GM19328 (cell line): ENCODE measurements around the gene CFAP210.

Experiments
- ATAC-seq: cut with Tn5 transposase; IDR thresholded peaks from one replicate; pipeline ENCODE4 v1.9.1; 2021; ENCODE audit warnings: mild to moderate bottlenecking, moderate library complexity; ENCODE audit not compliant: unreplicated experiment

The CFAP210 gene, protein sequence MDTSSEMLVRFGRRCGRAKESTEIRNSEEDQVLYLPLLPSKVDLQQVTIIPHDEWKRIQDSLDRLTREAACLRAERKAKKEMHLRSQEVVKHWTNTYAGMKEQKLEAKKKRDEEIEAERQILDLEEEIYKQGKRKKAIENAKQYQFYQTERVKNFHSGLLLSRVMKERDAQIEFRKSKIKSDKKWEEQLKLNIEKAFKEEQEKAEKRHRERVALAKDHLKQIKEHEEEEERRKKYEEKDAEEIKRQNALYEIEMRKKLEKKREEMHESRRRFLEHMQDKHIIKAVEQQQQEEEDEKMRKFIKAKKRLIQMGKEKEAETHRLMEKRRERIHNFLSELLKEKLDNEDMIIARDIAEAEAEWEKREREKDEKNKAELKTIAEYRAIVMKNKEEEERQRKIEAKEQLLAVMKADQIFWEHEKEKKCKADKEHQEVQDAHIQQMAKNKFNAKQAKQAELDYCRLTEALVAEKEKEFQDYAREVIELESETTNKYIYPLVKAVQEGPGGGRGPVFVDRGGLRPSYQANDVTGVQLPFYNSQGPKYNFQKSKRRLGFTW

DNA sequence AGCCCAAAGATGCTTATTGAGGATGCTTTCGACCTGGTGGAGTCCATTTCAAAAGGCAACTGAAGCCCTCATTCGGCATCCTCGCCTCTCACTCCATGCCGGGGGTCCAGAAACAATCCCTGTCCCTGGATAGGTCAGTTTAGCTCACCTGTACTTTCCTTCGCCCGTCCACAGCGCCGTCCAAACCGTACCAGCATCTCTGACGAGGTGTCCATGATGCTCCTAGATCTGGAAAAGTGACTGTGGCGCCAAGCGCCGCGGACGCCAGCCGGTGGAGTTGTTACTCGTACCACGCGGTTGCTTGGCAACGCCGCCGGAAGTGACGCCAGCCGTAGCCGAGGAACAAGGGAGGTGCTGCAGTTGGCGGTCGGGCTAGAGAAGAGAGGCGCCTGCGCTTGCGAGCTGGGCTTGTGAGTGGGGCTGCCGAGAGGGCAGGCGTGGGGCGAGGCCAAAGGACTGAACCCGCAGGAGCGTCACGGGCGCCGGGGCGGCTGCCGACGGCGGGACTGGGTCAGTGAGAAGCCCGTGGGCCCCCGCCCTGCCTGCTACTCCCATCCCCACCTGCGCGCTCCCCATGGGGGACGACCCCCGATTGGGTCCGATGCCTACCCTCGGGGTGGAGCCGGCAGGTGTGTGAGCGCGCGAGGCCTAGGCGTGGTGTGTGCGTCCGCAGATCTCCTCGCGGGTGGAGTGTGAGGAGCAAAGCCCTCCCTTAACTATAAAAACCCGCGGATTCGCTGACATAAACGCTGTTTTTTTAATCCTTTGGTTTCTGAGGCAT, at the start of gene CFAP210, which contains the start of gene PHOSPHO2:
Gene CFAP210, minus strand, starts transcription at position 293 of the 781 bp plus-strand sequence. Its CDS starts 78 bp downstream, at position 215.
Gene PHOSPHO2, plus strand, starts transcription at position 357 of the 781 bp plus-strand sequence. CDS start 6,503 bp downstream, outside the sequence.
- ATAC-seq, result peak; percentile 100

DNA sequence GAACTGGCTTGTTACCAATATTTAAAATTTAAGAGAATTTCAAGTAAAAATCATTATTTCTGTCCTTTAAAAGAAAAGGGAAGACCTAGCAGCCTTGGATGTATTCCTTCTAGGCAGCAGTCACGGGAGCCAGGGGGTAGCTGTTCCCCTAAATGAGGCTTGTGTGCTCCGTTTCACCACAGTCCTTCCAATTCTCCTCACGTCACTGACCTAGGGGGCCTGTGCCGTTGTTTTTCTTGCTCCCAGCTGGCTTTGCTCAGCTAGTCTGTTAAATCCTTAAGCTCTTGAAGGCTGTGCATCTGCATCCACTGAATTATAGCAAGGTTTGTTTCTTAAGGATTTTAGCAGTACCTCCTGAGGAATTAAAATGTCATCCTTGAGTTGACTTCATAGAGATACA, 49.3 kb upstream of the CFAP210 start:
- ATAC-seq, result no peak

DNA sequence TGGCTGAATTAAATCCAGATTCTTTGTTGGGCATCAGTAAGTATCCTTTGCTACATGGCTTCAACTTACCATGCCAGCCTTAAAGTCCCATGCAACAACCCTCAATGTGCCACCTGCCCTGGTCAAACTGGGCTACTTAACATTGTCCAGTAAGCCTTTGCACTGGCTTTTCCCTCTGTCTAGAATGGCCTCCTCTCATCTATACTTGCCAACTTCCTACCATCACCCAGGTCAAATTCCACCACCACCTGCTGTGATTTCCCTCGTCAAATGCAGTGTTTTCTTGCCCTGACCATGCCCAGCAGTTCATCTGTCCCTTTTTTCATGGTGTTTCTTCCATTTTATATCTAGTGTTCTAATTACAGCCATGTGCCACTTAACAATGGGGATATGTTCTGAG, 45.1 kb upstream of the CFAP210 start:
- no peak for ATAC-seq

DNA sequence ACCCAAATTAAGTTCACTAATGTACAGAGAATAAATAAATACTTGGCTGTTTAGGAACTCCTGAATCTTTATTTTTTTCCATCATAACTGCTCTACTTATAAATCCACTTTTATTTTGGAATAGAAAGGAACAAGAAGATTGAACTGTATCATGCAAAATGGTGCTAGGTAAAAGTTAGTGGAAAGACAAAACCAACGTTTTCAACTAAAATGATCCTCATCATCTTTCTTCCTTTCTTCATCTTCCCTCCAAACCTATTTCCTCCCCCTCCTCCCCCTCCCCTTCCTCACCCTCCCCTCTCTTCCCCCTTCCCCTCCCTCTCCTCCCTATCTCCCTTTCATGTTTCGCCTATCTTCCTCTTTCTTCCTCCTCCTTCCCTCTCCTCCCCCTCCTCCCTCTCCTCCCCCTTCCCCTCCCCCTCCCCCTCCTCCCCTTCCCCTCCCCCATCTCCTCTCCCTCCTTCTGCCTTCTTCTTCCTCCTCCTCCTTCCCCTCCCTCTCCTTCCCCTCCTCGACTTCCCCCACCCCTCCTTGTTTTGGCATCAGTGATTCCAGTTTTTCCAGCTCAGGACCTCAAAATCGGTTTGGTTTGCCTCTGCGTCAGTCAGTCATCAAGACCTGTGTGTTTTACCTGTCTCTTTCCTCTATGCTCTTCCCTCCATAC, 44.5 kb upstream of the CFAP210 start:
- ATAC-seq, result no peak

DNA sequence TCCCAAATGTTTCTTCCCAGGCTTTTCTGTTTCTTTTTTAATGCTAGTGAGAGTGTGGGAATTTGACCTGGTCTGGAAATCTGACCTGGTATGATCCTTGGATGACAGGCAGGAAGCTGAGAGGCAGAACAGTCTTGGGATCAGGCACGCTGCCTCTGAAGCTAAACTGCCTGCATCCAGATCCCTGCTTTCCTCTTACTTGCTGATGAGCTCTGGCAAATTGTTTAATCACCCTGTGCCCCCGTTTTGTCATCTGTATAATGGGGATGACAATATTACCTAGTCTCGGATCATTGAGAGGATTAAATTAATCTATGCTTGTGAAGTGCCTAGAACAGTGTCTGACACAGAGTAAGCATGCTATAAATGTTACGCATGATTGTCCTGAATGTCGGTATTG, 42.7 kb upstream of the CFAP210 start:
- ATAC-seq, result no peak

DNA sequence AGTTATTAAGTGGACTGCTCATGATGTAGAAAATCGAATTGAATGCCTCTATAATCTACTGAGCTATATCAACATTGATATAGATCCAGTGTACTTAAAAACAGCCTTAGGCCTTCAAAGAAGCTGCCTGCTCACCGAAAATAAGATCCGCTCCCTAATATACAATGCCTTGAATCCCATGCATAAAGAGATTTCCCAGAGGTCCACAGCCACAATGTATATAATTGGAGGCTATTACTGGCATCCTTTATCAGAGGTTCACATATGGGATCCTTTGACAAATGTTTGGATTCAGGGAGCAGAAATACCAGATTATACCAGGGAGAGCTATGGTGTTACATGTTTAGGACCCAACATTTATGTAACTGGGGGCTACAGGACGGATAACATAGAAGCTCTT, 41.4 kb upstream of the CFAP210 start:
- ATAC-seq, result no peak

DNA sequence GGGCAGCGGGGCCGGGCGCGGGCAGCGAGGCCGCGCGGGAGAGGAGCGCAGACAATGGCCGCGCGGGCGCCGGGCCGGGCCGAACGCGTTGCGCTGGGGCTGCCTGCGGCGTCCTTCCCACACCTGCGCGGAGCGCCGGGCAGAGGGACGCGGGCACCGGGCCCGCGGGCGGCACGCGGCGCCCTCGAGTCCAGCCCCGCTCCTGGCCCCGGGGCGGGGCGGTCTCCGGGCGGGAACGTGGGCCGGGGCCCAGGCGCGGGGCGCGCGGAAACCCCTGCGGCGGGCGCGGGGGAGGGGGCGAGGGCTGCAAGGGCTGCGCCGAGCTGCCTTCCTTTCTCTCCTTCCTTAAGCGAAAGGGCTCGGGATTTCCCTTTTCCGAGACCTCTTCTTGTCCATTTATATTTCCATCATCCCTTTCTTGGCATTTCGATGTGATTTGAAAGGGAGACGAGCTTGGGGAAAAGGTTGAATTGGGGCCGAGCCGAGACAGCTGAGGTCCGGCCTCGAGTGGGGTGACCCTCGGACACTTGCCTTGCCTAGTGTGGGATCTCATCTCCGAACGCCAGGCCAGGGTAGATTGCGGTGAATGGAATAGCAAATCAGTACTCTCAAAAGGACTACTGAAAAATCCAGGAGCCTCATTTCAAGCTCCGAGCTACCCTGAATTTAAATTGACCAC, 40.1 kb upstream of the CFAP210 start:
- peak; percentile 33 for ATAC-seq

DNA sequence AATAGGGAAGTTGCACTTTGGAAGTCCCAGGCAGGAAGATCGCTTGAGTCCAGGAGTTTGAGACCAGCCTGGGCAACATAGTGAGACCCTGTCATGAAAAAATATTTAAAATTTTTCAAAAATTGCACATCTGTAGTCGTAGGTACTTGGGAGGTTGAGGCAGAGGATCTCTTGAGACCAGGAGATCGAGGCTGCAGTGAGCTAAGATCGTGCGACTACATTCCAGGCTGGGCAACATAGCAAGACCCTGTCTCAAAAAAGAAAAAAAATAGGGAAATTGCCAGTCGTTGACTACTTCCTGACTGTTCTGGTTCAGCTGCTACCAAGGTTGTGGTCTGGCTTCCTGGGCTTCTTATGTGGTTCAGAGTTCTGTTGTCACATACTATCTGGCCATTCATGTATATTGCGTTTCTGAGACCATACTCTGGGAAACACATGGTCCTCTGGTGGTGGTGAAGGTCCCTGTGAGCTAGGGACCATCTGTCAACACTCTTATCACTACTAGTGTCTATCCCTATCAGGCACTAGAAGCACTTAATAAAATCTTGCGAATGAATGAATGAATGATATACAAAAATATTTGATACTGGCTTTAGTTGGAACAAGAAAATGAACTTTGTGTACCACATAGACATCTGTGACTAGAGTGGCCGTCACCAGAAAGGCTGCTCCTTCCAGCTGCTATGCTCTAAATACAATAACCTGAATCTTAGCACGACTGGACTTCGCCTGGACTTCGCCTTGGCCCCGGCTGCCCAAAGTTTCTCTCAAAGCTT, 38.6 kb upstream of the CFAP210 start:
- ATAC-seq, result no peak

DNA sequence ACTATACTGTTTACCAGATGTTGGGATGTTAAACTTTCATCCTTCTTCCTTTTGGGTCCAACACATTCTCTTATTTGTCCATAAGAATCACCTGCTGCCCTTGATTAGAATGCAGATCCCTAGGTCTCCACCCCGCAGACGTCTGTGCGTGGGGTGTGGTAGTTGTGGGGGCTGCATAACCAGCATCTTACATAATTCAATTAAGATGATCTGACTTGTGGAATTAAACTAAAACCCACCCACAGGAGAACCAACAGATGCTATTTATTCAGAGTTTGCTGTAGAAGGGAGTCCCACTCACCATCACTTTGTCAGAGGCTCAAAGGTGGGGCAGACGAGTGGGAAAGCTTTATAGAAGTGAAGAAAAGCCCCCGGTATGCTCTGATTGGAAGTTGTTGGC, 37.9 kb upstream of the CFAP210 start:
- ATAC-seq, result no peak

DNA sequence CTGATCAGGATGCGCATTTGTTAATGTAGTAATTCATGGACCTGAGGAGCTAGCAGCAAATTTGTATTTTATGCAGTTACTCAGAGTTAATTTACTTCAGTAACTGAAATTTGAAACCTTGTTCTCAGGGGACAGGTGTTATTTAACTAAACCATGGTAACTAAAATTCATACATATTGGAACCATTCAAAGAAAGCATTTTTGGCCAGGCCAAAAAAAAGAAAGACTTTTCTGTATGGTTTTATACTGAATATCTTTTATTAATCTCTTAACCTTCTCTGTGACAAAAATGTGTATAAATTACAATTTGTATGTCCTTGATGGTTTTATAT, 35.0 kb upstream of the CFAP210 start:
- no peak for ATAC-seq

DNA sequence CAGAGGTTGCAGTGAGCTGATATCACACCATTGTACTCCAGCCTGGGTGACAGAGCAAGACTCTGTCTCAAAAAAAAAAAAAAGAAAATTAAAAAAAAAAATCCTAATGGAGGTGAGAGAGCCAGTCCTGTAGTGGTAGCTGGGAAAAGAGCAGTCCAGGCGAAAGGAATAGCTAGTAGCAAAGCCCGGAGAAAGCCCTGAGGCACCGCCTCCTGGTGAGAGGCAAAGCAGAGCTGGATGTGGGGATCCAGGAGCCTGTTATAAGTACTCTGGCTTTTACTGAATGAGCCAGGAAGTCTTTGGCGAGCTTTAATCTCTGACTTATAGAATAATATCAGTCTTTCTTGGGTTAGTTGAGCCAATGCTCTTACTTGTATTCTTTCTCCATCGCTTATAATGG, 32.9 kb upstream of the CFAP210 start:
- no peak for ATAC-seq

DNA sequence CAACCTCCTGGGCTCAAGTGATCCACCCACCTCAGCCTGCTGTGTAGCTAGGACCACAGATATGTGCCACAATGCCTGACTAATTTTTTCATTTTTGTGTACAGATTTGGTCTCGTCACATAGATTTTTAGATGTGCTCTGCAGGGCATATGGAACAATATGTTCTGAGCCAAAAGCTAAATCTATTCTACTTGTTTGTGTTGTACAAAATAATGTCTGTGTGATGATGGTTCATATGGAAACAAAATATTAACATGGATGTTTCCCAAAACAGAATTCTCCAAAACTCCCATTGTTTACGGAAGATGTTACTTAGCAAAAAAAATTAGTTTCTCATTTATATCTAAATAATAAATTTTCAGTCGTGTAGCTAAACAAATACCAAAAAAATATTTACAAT, 26.8 kb upstream of the CFAP210 start:
- no peak for ATAC-seq

DNA sequence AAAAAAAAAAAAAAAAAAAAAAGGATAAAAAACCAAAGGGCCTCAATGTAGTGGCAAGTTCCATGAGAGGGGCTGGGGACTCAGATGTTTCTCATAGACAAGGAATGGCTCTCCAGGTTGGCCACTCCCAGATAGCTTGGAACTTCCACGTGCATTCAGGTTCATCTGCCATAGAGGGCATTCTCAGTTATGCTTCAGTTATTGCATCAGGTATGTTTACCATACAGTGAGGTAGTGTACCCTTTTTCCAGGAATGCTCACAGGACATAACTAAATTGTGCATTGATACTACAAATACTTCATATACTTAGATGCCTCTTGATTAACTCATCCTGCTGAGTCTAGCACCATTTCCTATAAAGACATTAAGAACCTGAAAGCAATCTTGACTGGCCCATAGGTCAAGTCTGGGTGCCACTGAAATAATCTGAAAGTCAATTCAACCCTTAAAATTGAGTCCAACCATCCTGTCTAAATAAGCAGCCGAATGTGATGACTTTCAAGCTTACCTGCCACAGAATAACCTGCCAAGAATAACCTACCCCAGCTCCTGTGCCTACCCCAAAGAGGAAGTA, 24.8 kb upstream of the CFAP210 start:
- ATAC-seq, result no peak

DNA sequence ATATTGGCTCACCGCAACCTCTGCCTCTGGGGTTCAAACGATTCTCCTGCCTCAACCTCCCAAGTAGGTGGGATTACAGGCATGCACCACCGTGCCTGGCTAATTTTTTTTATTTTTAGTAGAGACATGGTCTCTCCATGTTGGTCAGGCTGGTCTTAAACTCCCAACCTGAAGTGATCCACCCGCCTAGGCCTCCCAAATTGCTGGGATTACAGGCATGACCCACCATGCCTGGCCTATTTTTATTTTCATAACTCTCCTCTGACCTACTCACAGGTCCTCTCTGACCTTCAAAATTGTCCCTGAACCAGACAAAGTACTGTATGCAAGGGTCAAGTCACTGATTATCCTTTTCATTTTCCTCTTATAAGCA, 23.5 kb upstream of the CFAP210 start:
- ATAC-seq, result no peak

DNA sequence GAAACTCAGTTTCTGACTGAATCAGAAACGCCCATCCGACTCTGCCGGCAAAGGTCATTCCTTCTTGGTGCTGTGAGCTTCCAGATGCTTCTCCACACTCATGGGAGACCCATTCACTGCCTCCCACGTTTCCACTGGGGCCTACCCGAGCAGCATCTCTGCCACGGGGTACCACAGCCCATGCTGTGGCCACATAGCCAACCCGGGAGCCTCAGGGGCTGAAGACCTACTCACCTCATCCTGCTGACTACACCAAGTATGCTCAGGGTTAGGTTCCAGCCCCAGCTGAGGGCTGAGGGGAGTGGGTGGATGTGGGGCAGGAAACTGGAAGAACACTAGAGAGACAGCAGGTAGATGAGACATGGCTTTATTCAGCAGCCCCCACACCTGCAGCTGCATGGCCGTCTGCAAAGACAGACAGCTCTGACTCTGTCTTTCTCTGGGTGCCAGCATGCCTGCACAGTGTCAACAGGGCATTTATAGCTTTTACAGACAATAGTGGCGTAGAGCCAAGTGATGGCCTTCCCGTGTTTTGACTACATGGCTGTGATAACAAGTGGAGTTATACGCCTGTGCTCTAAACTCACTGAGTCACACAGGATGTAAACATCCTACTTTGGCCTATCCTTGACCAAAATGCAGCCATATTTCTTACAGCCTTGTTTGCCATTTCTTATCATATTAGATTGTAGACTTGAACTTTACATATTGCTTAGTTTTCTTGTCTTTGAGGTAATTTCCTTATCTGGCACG, 22.9 kb upstream of the CFAP210 start:
- no peak for ATAC-seq

DNA sequence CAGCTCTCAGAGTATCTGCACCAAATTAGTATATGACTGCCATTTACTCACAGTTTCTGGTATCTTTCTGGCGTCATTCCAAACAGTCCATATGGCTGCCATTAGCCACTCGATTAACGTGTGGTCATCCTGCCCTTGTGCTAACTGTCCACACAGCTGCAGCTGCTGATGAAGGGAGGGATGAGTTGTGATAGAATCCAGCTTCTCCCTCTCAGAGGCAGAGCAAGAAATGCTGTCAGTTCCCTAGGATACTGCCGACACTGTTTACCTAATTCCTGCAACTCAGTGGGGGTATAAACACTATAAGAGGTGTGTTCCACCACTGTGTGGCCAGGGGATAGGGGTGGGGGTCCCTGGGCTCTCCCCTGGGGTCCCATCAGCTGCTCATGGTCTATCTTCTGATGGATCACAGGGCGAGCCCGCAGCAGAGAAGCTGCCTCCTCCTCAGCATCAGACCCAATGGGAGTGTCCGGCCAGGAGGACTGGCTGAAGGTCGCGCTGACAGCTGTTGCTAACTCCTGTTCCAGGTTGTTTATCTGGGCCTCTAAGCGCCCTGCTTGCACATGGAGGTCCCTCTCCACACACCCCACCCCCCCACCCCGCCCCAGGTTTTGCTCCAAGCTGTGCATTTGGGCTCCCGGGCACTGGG, 22.2 kb upstream of the CFAP210 start:
- no peak for ATAC-seq

DNA sequence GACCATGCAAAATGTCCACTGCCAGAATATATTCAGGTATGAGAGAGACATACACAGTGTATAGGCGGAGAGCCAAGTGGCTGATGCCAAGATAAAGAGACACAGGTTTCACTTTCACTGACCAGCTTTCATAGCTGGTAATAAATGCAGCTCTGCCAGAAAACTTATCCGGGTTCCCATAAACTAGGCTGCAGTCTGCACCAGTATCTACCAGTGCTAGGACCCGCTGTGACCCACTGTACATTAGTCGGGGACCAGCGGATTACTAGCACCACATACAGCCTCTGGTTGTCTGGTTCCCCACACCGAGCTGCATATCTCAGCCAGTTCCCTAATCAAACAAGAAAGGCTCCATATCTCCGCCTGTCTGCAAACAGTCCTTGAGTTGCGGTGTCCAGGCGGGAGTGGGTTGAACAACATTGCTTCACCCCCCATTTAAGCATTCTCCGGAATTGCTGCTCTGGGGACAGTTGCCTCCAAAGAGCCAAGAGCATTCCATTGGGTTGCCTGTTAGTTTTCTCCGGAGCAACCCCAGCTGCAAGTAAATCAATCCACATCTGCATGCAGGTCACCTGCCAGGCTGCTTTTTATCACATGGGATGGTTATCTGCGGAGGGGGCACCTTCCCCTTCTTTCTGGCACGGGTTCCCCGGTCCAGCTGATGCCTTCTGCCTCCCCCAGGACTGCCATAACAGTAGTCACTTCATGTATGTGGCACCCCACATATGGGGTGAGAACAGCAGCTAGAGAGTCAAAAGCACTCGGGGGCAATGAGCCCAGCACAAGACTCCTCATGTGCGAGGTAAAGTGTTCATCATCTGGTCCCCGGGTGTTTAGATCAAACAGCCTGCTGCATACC, 21.4 kb upstream of the CFAP210 start:
- no peak for ATAC-seq

DNA sequence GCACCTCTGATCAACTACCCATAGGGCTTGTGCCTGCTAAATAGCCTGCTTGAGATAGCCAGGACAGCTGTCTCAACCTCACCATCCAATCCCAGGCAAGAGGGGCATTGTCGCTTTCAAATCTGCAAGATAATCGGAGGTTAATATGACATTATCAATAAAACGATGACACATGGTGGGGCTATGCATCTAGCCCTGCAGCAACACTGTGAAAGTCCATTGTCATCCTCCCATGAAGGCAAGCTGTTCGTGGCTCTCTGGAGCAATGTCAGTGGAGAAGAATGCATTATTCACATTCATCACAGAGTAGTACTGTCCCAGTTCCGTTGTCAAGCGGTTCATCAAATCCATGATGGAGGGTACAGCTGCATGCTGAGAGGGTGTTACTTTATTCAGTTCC, 20.5 kb upstream of the CFAP210 start:
- ATAC-seq, result no peak
